ENCODE measurements around the gene PCDHGB4. TPM values are rescaled to one million over a fixed set of nuclear protein-coding genes. Genes with fewer than 3 reads are reported as not detected.

The PCDHGB4 gene
- total and polyA plus RNA-seq, 10 of the 15 experiments (the other 5 are each of a cell fraction or from before 2014, with no cell fraction given) = 0.02 to 0.20 (median 0.04) TPM; not detected in 4

- TF ChIP-seq E4F1 (IDR thresholded peaks at IDR 0.05; ENCODE audit: borderline replicate concordance, partially characterized antibody) (no peak), TAF1 (IDR thresholded peaks at IDR 0.05; ENCODE audit: borderline replicate concordance, low read depth, low read length) (no peak)
Measured at GRCh38 chr5:141371572-141372475, 15.7 kb upstream of the PCDHGB4 start (continued).

GRCh38 chr5:141373673-141374317, 13.7 kb upstream of the PCDHGB4 start, which contains the start of gene PCDHGA6:
Gene PCDHGA6, plus strand, starts transcription at chr5:141373891. Its CDS starts 193 bp downstream, at chr5:141374084.
- in situ Hi-C loops (cut with MboI) = no loop called here
- no peaks in the 10 kb centered on the region for H3K27me3 ChIP-seq (replicated peaks in 1 of 2; ENCODE audit: control insufficient read depth in 2 of 2, insufficient read depth in 2 of 2, low read length in 1 of 2)
- H3K4me2 ChIP-seq (ENCODE audit: control insufficient read depth, insufficient read depth) = no peak within 1 kb of the TSS
- ATAC-seq (no peak), FAIRE-seq (no peak), DNase-seq (ENCODE audit: low read depth, low spot score) (no peak)
- H3K79me2 ChIP-seq (ENCODE audit: control insufficient read depth, insufficient read depth, low read length) = no peaks in the 10 kb centered on the region
- H2AFZ ChIP-seq (ENCODE audit: control insufficient read depth, low read depth, low read length) = no peak within 1 kb of the TSS; the same call in 1 of the 2 replicates
- ChIA-PET CTCF (interaction anchor here (0.9 to 1.3 kb wide), 3 partner anchors 47 to 190 kb away, joined by 3 to 6 read pairs (median 3); partner anchors contain the start of gene PCDHGA11), POLR2A (no interaction called here), SMC1A (ENCODE audit: uncharacterized antibody, unreplicated experiment) (interaction anchor here (0.8 kb wide), 1 partner anchor 23 kb away, joined by 5 read pairs; no protein-coding TSS in a partner anchor), RAD21 (ENCODE audit: unreplicated experiment) (no interaction called here)
- H3K9ac ChIP-seq (ENCODE audit: control insufficient read depth, insufficient read depth, low read length) = no peak within 1 kb of the TSS
- H3K27ac ChIP-seq (ENCODE audit: control insufficient read depth, insufficient read depth) = no peak within 1 kb of the TSS
- no peaks in the 10 kb centered on the region for H3K4me1 ChIP-seq (ENCODE audit: control insufficient read depth, insufficient read depth, low read length)
- H3K4me3 ChIP-seq = no peak within 1 kb of the TSS
- 79% methylated on average over 26 of the region's 27 CpGs for WGBS (ENCODE audit: insufficient coverage, insufficient replicate concordance, low lambda C conversion rate, missing lambda C conversion rate)
- intact Hi-C loops (cut with micrococcal nuclease; ENCODE audit: unreplicated experiment) = no loop called here
- H3K9me3 ChIP-seq (replicated peaks; ENCODE audit: control insufficient read depth, insufficient read depth, low read length) = peaks cover 17% of the 10 kb centered on the region; the same call in 2 of the 3 replicates
- no peaks in the 10 kb centered on the region for H3K36me3 ChIP-seq (ENCODE audit: control insufficient read depth in 2 of 2, insufficient read depth in 2 of 2, low read length in 1 of 2)
- H4K20me1 ChIP-seq (ENCODE audit: control insufficient read depth, insufficient read depth) = no peaks in the 10 kb centered on the region
- no TSS peak for BruUV-seq (replicated peaks)
- TF ChIP-seq ZNF207 (IDR thresholded peaks at IDR 0.05; ENCODE audit: borderline replicate concordance) (no peak), NFIC (IDR thresholded peaks at IDR 0.05; ENCODE audit: low read depth, low read length) (no peak), CTCF (IDR thresholded peaks at IDR 0.05 in 2 of 3, conservative IDR thresholded peaks at IDR 0.05 in 1 of 3; ENCODE audit: control insufficient read depth in 2 of 3, extremely low read depth in 1 of 3, insufficient read depth in 1 of 3, low read depth in 3 of 3, low read length in 3 of 3) (peak in 1 of 3 experiments; percentile 32; a peak in 3 of 6 replicates), REST (IDR thresholded peaks at IDR 0.05; ENCODE audit: low read depth, low read length) (no peak)
- TF ChIP-seq, protein P1, sequence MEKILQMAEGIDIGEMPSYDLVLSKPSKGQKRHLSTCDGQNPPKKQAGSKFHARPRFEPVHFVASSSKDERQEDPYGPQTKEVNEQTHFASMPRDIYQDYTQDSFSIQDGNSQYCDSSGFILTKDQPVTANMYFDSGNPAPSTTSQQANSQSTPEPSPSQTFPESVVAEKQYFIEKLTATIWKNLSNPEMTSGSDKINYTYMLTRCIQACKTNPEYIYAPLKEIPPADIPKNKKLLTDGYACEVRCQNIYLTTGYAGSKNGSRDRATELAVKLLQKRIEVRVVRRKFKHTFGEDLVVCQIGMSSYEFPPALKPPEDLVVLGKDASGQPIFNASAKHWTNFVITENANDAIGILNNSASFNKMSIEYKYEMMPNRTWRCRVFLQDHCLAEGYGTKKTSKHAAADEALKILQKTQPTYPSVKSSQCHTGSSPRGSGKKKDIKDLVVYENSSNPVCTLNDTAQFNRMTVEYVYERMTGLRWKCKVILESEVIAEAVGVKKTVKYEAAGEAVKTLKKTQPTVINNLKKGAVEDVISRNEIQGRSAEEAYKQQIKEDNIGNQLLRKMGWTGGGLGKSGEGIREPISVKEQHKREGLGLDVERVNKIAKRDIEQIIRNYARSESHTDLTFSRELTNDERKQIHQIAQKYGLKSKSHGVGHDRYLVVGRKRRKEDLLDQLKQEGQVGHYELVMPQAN (conservative IDR thresholded peaks at IDR 0.05) = no peak

Measured in GM12878 (cell line).